ENCODE results near the gene ARL14EP. TPM values are rescaled to one million over a fixed set of nuclear protein-coding genes. Genes with fewer than 3 reads are reported as not detected.

Gene ARL14EP
- total RNA-seq, 1 experiment from 2014 or later: 18.8 TPM

- no peaks in the 10 kb centered on the region for H3K9me3 ChIP-seq (replicated peaks)
- no peaks in the 10 kb centered on the region for H3K4me1 ChIP-seq (replicated peaks)
- no peaks in the 10 kb centered on the region for H3K27me3 ChIP-seq (replicated peaks)
- DNase-seq (ENCODE audit: low read depth in 1 of 2, low spot score in 2 of 2): no peak
- no peak overlapping the region for H3K4me3 ChIP-seq
- H3K27ac ChIP-seq: no peak overlapping the region
- H3K36me3 ChIP-seq: no peaks in the 10 kb centered on the region
Measured at GRCh38 chr11:30345644-30346043, 22.7 kb downstream of the ARL14EP start.

- no peaks in the 10 kb centered on the region for H3K4me1 ChIP-seq (replicated peaks)
- no peaks in the 10 kb centered on the region for H3K27me3 ChIP-seq (replicated peaks)
- no peak overlapping the region for H3K27ac ChIP-seq
- DNase-seq (ENCODE audit: low read depth in 1 of 2, low spot score in 2 of 2): peak in 1 of 2 experiments; percentile 30
- no peak overlapping the region for H3K4me3 ChIP-seq
- no peaks in the 10 kb centered on the region for H3K9me3 ChIP-seq (replicated peaks)
- H3K36me3 ChIP-seq: no peaks in the 10 kb centered on the region
Measured at GRCh38 chr11:30346068-30346688, 23.3 kb downstream of the ARL14EP start.

GRCh38 chr11:30348035-30348434 lies 25.1 kb downstream of the ARL14EP start:
- Histone ChIP-seq H3K27me3 (replicated peaks) (no peaks in the 10 kb centered on the region), H3K27ac (no peak overlapping the region), H3K4me1 (replicated peaks) (no peaks in the 10 kb centered on the region), H3K36me3 (no peaks in the 10 kb centered on the region), H3K4me3 (no peak overlapping the region), H3K9me3 (replicated peaks) (no peaks in the 10 kb centered on the region)
- DNase-seq (ENCODE audit: low read depth in 1 of 2, low spot score in 2 of 2): no peak

- Histone ChIP-seq H3K36me3 (no peaks in the 10 kb centered on the region), H3K4me3 (no peak overlapping the region), H3K27me3 (replicated peaks) (no peaks in the 10 kb centered on the region), H3K4me1 (replicated peaks) (no peaks in the 10 kb centered on the region), H3K27ac (no peak overlapping the region), H3K9me3 (replicated peaks) (no peaks in the 10 kb centered on the region)
- no peak for DNase-seq (ENCODE audit: low read depth in 1 of 2, low spot score in 2 of 2)
Measured at GRCh38 chr11:30349885-30350284, 27.0 kb downstream of the ARL14EP start.

GRCh38 chr11:30350384-30350783 lies 27.5 kb downstream of the ARL14EP start:
- no peak for DNase-seq (ENCODE audit: low read depth in 1 of 2, low spot score in 2 of 2)
- no peaks in the 10 kb centered on the region for H3K9me3 ChIP-seq (replicated peaks)
- no peak overlapping the region for H3K4me3 ChIP-seq
- H3K36me3 ChIP-seq: no peaks in the 10 kb centered on the region
- H3K27me3 ChIP-seq (replicated peaks): no peaks in the 10 kb centered on the region
- H3K27ac ChIP-seq: no peak overlapping the region
- H3K4me1 ChIP-seq (replicated peaks): no peaks in the 10 kb centered on the region

- Histone ChIP-seq H3K4me3 (no peak overlapping the region), H3K36me3 (no peaks in the 10 kb centered on the region), H3K27me3 (replicated peaks) (no peaks in the 10 kb centered on the region), H3K9me3 (replicated peaks) (no peaks in the 10 kb centered on the region), H3K4me1 (replicated peaks) (no peaks in the 10 kb centered on the region), H3K27ac (no peak overlapping the region)
- DNase-seq (ENCODE audit: low read depth in 1 of 2, low spot score in 2 of 2): no peak
Measured at GRCh38 chr11:30351061-30351460, 28.2 kb downstream of the ARL14EP start.

GRCh38 chr11:30356391-30356790 lies 33.5 kb downstream of the ARL14EP start:
- Histone ChIP-seq H3K4me3 (no peak overlapping the region), H3K27me3 (replicated peaks) (no peaks in the 10 kb centered on the region), H3K9me3 (replicated peaks) (no peaks in the 10 kb centered on the region), H3K36me3 (no peaks in the 10 kb centered on the region), H3K27ac (no peak overlapping the region), H3K4me1 (replicated peaks) (no peaks in the 10 kb centered on the region)
- DNase-seq (ENCODE audit: low read depth in 1 of 2, low spot score in 2 of 2): no peak

GRCh38 chr11:30357872-30358271 lies 35.0 kb downstream of the ARL14EP start:
- H3K9me3 ChIP-seq (replicated peaks): no peaks in the 10 kb centered on the region
- H3K4me3 ChIP-seq: no peak overlapping the region
- H3K4me1 ChIP-seq (replicated peaks): no peaks in the 10 kb centered on the region
- no peak for DNase-seq (ENCODE audit: low read depth in 1 of 2, low spot score in 2 of 2)
- H3K27me3 ChIP-seq (replicated peaks): no peaks in the 10 kb centered on the region
- H3K36me3 ChIP-seq: no peaks in the 10 kb centered on the region
- H3K27ac ChIP-seq: no peak overlapping the region

- Histone ChIP-seq H3K9me3 (replicated peaks) (no peaks in the 10 kb centered on the region), H3K4me1 (replicated peaks) (no peaks in the 10 kb centered on the region), H3K4me3 (no peak overlapping the region), H3K27ac (no peak overlapping the region), H3K36me3 (no peaks in the 10 kb centered on the region), H3K27me3 (replicated peaks) (no peaks in the 10 kb centered on the region)
- no peak for DNase-seq (ENCODE audit: low read depth in 1 of 2, low spot score in 2 of 2)
Measured at GRCh38 chr11:30358536-30358935, 35.6 kb downstream of the ARL14EP start.

GRCh38 chr11:30360741-30361140 lies 37.8 kb downstream of the ARL14EP start:
- no peak for DNase-seq (ENCODE audit: low read depth in 1 of 2, low spot score in 2 of 2)
- no peak overlapping the region for H3K4me3 ChIP-seq
- H3K27ac ChIP-seq: no peak overlapping the region
- H3K27me3 ChIP-seq (replicated peaks): no peaks in the 10 kb centered on the region
- H3K36me3 ChIP-seq: no peaks in the 10 kb centered on the region
- H3K9me3 ChIP-seq (replicated peaks): no peaks in the 10 kb centered on the region
- H3K4me1 ChIP-seq (replicated peaks): no peaks in the 10 kb centered on the region

GRCh38 chr11:30364139-30364836 lies 41.4 kb downstream of the ARL14EP start:
- H3K9me3 ChIP-seq (replicated peaks): no peaks in the 10 kb centered on the region
- no peak for DNase-seq (ENCODE audit: low read depth in 1 of 2, low spot score in 2 of 2)
- H3K27ac ChIP-seq: no peak overlapping the region
- H3K27me3 ChIP-seq (replicated peaks): no peaks in the 10 kb centered on the region
- H3K36me3 ChIP-seq: no peaks in the 10 kb centered on the region
- no peaks in the 10 kb centered on the region for H3K4me1 ChIP-seq (replicated peaks)
- no peak overlapping the region for H3K4me3 ChIP-seq

GRCh38 chr11:30364837-30365482 lies 42.1 kb downstream of the ARL14EP start:
- H3K36me3 ChIP-seq: no peaks in the 10 kb centered on the region

GRCh38 chr11:30365793-30366517 lies 43.1 kb downstream of the ARL14EP start:
- Histone ChIP-seq H3K4me3 (no peak overlapping the region), H3K27me3 (replicated peaks) (no peaks in the 10 kb centered on the region), H3K27ac (no peak overlapping the region), H3K9me3 (replicated peaks) (no peaks in the 10 kb centered on the region), H3K4me1 (replicated peaks) (no peaks in the 10 kb centered on the region), H3K36me3 (no peaks in the 10 kb centered on the region)
- no peak for DNase-seq (ENCODE audit: low read depth in 1 of 2, low spot score in 2 of 2)

More at GRCh38 chr11:30364837-30365482, 42.1 kb downstream of the ARL14EP start:
- no peak for DNase-seq (ENCODE audit: low read depth in 1 of 2, low spot score in 2 of 2)
- no peak overlapping the region for H3K27ac ChIP-seq
- H3K4me3 ChIP-seq: no peak overlapping the region
- no peaks in the 10 kb centered on the region for H3K4me1 ChIP-seq (replicated peaks)
- H3K9me3 ChIP-seq (replicated peaks): no peaks in the 10 kb centered on the region
- H3K27me3 ChIP-seq (replicated peaks): no peaks in the 10 kb centered on the region

GRCh38 chr11:30368394-30368793 lies 45.5 kb downstream of the ARL14EP start:
- H3K4me3 ChIP-seq: no peak overlapping the region
- H3K36me3 ChIP-seq: no peaks in the 10 kb centered on the region
- no peak overlapping the region for H3K27ac ChIP-seq
- H3K4me1 ChIP-seq (replicated peaks): no peaks in the 10 kb centered on the region
- H3K9me3 ChIP-seq (replicated peaks): no peaks in the 10 kb centered on the region
- H3K27me3 ChIP-seq (replicated peaks): no peaks in the 10 kb centered on the region
- DNase-seq (ENCODE audit: low read depth in 1 of 2, low spot score in 2 of 2): no peak
